A204.1 (cell line): ENCODE measurements around the gene RABL2B.

Source experiments
- FAIRE-seq: peaks from 2 replicates; lab custom pipeline; 2012; peaks lifted over from hg19 to GRCh38; lab: Jason Lieb, UNC

Gene RABL2B

GRCh38 chr22:50722716-50723428, 60.6 kb downstream of the RABL2B start:
- no peak for FAIRE-seq

GRCh38 chr22:50722048-50722701, 61.3 kb downstream of the RABL2B start:
- no peak for FAIRE-seq

- FAIRE-seq = no peak
Measured at GRCh38 chr22:50721257-50721844, 62.1 kb downstream of the RABL2B start.

GRCh38 chr22:50720301-50721256, 62.9 kb downstream of the RABL2B start:
- no peak for FAIRE-seq

- FAIRE-seq = no peak
Measured at GRCh38 chr22:50719814-50720300, 63.6 kb downstream of the RABL2B start.

GRCh38 chr22:50718352-50718709, 65.1 kb downstream of the RABL2B start:
- no peak for FAIRE-seq

GRCh38 chr22:50717709-50718351, 65.6 kb downstream of the RABL2B start:
- FAIRE-seq = no peak
